ENCODE measurements around the gene HTT. TPM values are rescaled to one million over a fixed set of nuclear protein-coding genes. Genes with fewer than 3 reads are reported as not detected.
"Not testable (repeated sequence)": the region's sequence is repeated elsewhere in the genome, so short reads cannot be mapped to it uniquely, and the experiment has no call there.

HTT gene
- total RNA-seq, 2 experiments from 2014 or later, result 52.2 to 72.7 TPM

GRCh38 chr4:3040452-3041191 lies 33.9 kb upstream of the HTT start:
- peaks cover 11% of the 10 kb centered on the region for H3K27me3 Mint-ChIP-seq
- no peaks in the 10 kb centered on the region for H3K9me3 Mint-ChIP-seq (ENCODE audit: low read depth)
- H3K4me3 Mint-ChIP-seq, result peak overlapping the region; percentile 89
- H3K36me3 Mint-ChIP-seq, result peaks cover 8% of the 10 kb centered on the region
- CTCF ChIA-PET, result interaction anchor here (0.9 to 1.5 kb wide), 5 partner anchors 62 to 277 kb away, joined by 3 to 5 read pairs (median 3); partner anchors contain the start of genes GRK4 and NOP14
- DNase-seq, result peak; percentile 52
- peak overlapping the region; percentile 93 for H3K27ac Mint-ChIP-seq
- ATAC-seq, result no peak
- peaks cover 69% of the 10 kb centered on the region for H3K4me1 Mint-ChIP-seq

- Mint-ChIP-seq H3K4me1 (peaks cover 78% of the 10 kb centered on the region), H3K9me3 (ENCODE audit: low read depth) (no peaks in the 10 kb centered on the region)
- ATAC-seq, result peak; percentile 68
Observed at GRCh38 chr4:3041192-3042142, 33.0 kb upstream of the HTT start.

GRCh38 chr4:3042226-3042625 lies 32.3 kb upstream of the HTT start:
- Mint-ChIP-seq H3K9me3 (ENCODE audit: low read depth) (no peaks in the 10 kb centered on the region), H3K4me3 (peak overlapping the region; percentile 89), H3K4me1 (peaks cover 75% of the 10 kb centered on the region), H3K27ac (peak overlapping the region; percentile 93), H3K36me3 (peaks cover 14% of the 10 kb centered on the region), H3K27me3 (peaks cover 2% of the 10 kb centered on the region)
- ATAC-seq, result no peak
- CTCF ChIA-PET, result interaction anchor here (0.8 to 1.5 kb wide), 5 partner anchors 9 to 278 kb away, joined by 3 to 5 read pairs (median 3); no protein-coding TSS in a partner anchor
- DNase-seq, result no peak

More at GRCh38 chr4:3041192-3042142, 33.0 kb upstream of the HTT start:
- peak overlapping the region; percentile 93 for H3K27ac Mint-ChIP-seq
- peaks cover 5% of the 10 kb centered on the region for H3K27me3 Mint-ChIP-seq
- peaks cover 14% of the 10 kb centered on the region for H3K36me3 Mint-ChIP-seq
- DNase-seq, result peak; percentile 70
- H3K4me3 Mint-ChIP-seq, result peak overlapping the region; percentile 89
- CTCF ChIA-PET, result interaction anchor here (0.7 to 1.5 kb wide), 8 partner anchors 8 to 277 kb away, joined by 3 to 5 read pairs (median 3); partner anchors contain the start of genes GRK4 and NOP14

- DNase-seq, result no peak
- no peak overlapping the region for H3K4me3 Mint-ChIP-seq
- H3K27ac Mint-ChIP-seq, result no peak overlapping the region
- H3K4me1 Mint-ChIP-seq, result peaks cover 76% of the 10 kb centered on the region
- no peak for ATAC-seq
- H3K9me3 Mint-ChIP-seq (ENCODE audit: low read depth), result no peaks in the 10 kb centered on the region
- H3K27me3 Mint-ChIP-seq, result no peaks in the 10 kb centered on the region
- CTCF ChIA-PET, result interaction anchor here (1.1 to 1.5 kb wide), 3 partner anchors 10 to 280 kb away, joined by 3 read pairs; partner anchors contain the start of genes GRK4 and NOP14
- peaks cover 14% of the 10 kb centered on the region for H3K36me3 Mint-ChIP-seq
Observed at GRCh38 chr4:3043282-3044020, 31.0 kb upstream of the HTT start.

GRCh38 chr4:3044870-3045819 lies 29.3 kb upstream of the HTT start:
- Mint-ChIP-seq H3K27ac (peak overlapping the region; percentile 85), H3K9me3 (ENCODE audit: low read depth) (no peaks in the 10 kb centered on the region), H3K36me3 (peaks cover 14% of the 10 kb centered on the region), H3K4me1 (peaks cover 68% of the 10 kb centered on the region), H3K4me3 (peak overlapping the region; percentile 44), H3K27me3 (peaks cover 3% of the 10 kb centered on the region)
- peak; percentile 57 for ATAC-seq
- peak; percentile 94 for DNase-seq
- CTCF ChIA-PET, result interaction anchor here (0.9 to 1.8 kb wide), 10 partner anchors 7 to 281 kb away, joined by 3 to 8 read pairs (median 4); partner anchors contain the start of genes GRK4 and NOP14

- H3K36me3 Mint-ChIP-seq, result peaks cover 14% of the 10 kb centered on the region
- peak overlapping the region; percentile 85 for H3K27ac Mint-ChIP-seq
- H3K9me3 Mint-ChIP-seq (ENCODE audit: low read depth), result no peaks in the 10 kb centered on the region
- DNase-seq (no peak), ATAC-seq (no peak)
- CTCF ChIA-PET, result interaction anchor here (0.9 to 1.8 kb wide), 12 partner anchors 8 to 282 kb away, joined by 3 to 6 read pairs (median 3); no protein-coding TSS in a partner anchor
- H3K27me3 Mint-ChIP-seq, result peaks cover 4% of the 10 kb centered on the region
- no peak overlapping the region for H3K4me3 Mint-ChIP-seq
- peaks cover 59% of the 10 kb centered on the region for H3K4me1 Mint-ChIP-seq
Observed at GRCh38 chr4:3046162-3046561, 28.3 kb upstream of the HTT start.

- no peak overlapping the region for H3K27ac Mint-ChIP-seq
Observed at GRCh38 chr4:3046623-3047022, 27.9 kb upstream of the HTT start.

GRCh38 chr4:3047464-3048286 lies 26.8 kb upstream of the HTT start:
- Mint-ChIP-seq H3K4me3 (peak overlapping the region; percentile 65), H3K36me3 (peaks cover 14% of the 10 kb centered on the region), H3K27ac (peak overlapping the region; percentile 84), H3K9me3 (ENCODE audit: low read depth) (no peaks in the 10 kb centered on the region), H3K4me1 (peaks cover 44% of the 10 kb centered on the region), H3K27me3 (peaks cover 14% of the 10 kb centered on the region)
- ATAC-seq (peak; percentile 87), DNase-seq (peak; percentile 95)
- CTCF ChIA-PET, result interaction anchor here (1.0 to 1.3 kb wide), 4 partner anchors 10 to 85 kb away, joined by 3 to 5 read pairs (median 3); no protein-coding TSS in a partner anchor

More at GRCh38 chr4:3046623-3047022, 27.9 kb upstream of the HTT start:
- DNase-seq (no peak), ATAC-seq (no peak)
- Mint-ChIP-seq H3K27me3 (peaks cover 9% of the 10 kb centered on the region), H3K4me3 (no peak overlapping the region), H3K4me1 (peaks cover 55% of the 10 kb centered on the region), H3K36me3 (peaks cover 14% of the 10 kb centered on the region), H3K9me3 (ENCODE audit: low read depth) (no peaks in the 10 kb centered on the region)
- CTCF ChIA-PET, result interaction anchor here (1.0 to 1.8 kb wide), 8 partner anchors 8 to 84 kb away, joined by 3 to 6 read pairs (median 4); no protein-coding TSS in a partner anchor

GRCh38 chr4:3051141-3051897 lies 23.2 kb upstream of the HTT start:
- not testable (repeated sequence) for ATAC-seq, H3K4me3 Mint-ChIP-seq, H3K27ac Mint-ChIP-seq, DNase-seq, H3K36me3 Mint-ChIP-seq
- Mint-ChIP-seq H3K9me3 (ENCODE audit: low read depth) (peaks cover 11% of the 10 kb centered on the region), H3K27me3 (peaks cover 14% of the 10 kb centered on the region), H3K4me1 (peaks cover 16% of the 10 kb centered on the region)
- CTCF ChIA-PET, result interaction anchor here (0.7 kb wide), 1 partner anchor 87 kb away, joined by 3 read pairs; no protein-coding TSS in a partner anchor

GRCh38 chr4:3054169-3054759 lies 20.2 kb upstream of the HTT start:
- H3K36me3 Mint-ChIP-seq, result peaks cover 13% of the 10 kb centered on the region
- H3K27ac Mint-ChIP-seq, result no peak overlapping the region
- no peak overlapping the region for H3K4me3 Mint-ChIP-seq
- CTCF ChIA-PET, result interaction anchor here (1.2 kb wide), 1 partner anchor 53 kb away, joined by 4 read pairs; no protein-coding TSS in a partner anchor
- peaks cover 11% of the 10 kb centered on the region for H3K9me3 Mint-ChIP-seq (ENCODE audit: low read depth)
- ATAC-seq, result no peak
- DNase-seq, result no peak
- no peaks in the 10 kb centered on the region for H3K4me1 Mint-ChIP-seq
- H3K27me3 Mint-ChIP-seq, result peaks cover 14% of the 10 kb centered on the region

All from activated CD8-positive, alpha-beta memory T cell treated with anti-CD3 and anti-CD28 coated beads, Interleukin-2, amount 10 ng/mL, durations not matched to agents 7 days and 5 days (primary cell).